GM23248 (cell line): Measurements from ENCODE around the gene GALNT14.

Experiments
- EZH2 ChIP-seq: fragments of 200-600 bp; sonication (generic); IDR thresholded peaks from 2 replicates; pipeline ENCODE4 v1.6.1; 2018; ENCODE audit warnings: antibody characterized with exemption, mild to moderate bottlenecking; ENCODE audit not compliant: insufficient read depth, poor library complexity, severe bottlenecking
- EZH2phosphoT487 ChIP-seq: fragments of 200-600 bp; sonication (generic); IDR thresholded peaks from 2 replicates; pipeline ENCODE4 v1.6.1; 2018; ENCODE audit warnings: antibody characterized with exemption, moderate library complexity, mild to moderate bottlenecking, low read depth; ENCODE audit not compliant: insufficient read depth

DNA sequence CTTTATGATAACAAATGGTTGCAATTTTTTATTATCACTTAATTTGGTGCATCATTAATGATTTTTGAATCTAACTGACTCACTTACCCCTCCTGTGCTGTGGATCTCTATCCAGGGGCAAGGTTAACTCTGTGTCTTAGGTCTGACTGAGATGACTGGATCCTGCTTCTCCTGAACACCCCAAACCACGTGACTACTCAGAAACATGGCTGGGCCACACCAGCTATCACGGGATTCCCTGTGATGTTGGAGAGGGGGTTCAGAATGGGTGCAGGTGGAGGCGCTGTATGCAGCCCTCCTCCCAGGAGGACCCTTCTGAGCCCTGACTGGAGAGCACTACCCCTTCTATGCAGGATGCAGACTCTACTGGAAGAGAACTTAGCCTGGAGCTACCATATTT lies 178.6 kb downstream of the GALNT14 start:
- TF ChIP-seq EZH2, result no peak
- TF ChIP-seq EZH2phosphoT487, result no peak
